ENCODE measurements around the gene FOXE3. TPM values are rescaled to one million over a fixed set of nuclear protein-coding genes. Genes with fewer than 3 reads are reported as not detected.

Gene FOXE3
- total and polyA plus RNA-seq, 2 of the 8 experiments (the other 6 are each of a cell fraction or from before 2014, with no cell fraction given): 0.18 TPM; not detected in 1

DNA sequence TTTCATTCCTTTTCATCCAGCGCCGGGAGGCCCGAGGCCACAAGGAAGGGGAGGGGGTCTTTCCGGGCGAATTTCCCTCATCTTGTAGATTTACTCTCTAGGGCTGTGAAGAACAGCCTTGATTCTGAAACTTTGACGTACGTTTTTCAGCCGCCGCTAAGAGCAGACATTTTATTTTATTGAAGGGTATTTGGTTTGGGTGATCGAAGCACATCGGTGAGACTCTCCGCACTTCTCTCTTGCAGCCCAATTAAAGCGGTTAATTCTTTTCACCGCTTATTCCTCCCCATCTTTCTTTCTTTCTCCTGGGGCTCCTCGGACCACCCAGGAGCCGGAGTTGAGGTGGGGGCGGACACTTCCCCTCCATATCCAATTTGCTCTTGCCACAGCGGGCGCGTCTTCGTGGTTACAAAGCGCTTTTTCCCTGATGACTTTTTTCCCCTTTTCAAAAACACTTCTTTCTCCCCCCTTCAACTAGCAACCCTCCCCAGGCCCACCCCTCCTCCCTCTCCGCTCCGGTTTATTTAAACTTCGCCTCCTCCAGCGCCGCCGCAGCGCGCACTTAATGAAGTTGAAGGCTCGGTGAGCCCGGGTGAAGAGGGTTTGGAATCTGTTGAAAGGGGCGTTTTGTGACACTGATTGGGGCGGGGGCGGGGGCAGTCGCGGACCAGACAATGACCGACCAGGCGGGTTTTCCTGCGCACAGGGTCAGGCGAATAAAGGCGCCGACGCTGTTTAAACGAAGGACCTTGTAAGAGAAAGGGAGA is 27.6 kb downstream of the FOXE3 start:
- 3% methylated on average over 37 of the region's 45 CpGs; no CpG with 5 or more reads in 1 of the 2 experiments for WGBS, 2 experiments (ENCODE audit: extremely low coverage in 1 of 2, insufficient coverage in 1 of 2, insufficient read length in 1 of 2, insufficient replicate concordance in 2 of 2, low coverage in 1 of 2, low lambda C conversion rate in 2 of 2, missing lambda C conversion rate in 1 of 2)
- Histone ChIP-seq H2BK20ac (ENCODE audit: low read length) (no peak overlapping the region), H3K56ac (replicated peaks; ENCODE audit: insufficient read length, low read depth, low read length) (no peak overlapping the region), H4K91ac (replicated peaks; ENCODE audit: insufficient read length, low read length) (no peak overlapping the region), H3K27me3 (replicated peaks in 1 of 4; ENCODE audit: control insufficient read depth in 3 of 4, extremely low read depth in 1 of 4, insufficient read depth in 3 of 4, low read length in 3 of 4) (peaks cover 96 to 100% (median 98%) of the 10 kb centered on the region in 4 experiments), H2BK12ac (ENCODE audit: low read depth, low read length) (peak overlapping the region; percentile 13; the same call in 1 of the 2 replicates), H3K23me2 (ENCODE audit: low read depth, low read length) (peaks cover 5% of the 10 kb centered on the region; the same call in 1 of the 2 replicates), H3K79me1 (ENCODE audit: low read depth, low read length) (no peaks in the 10 kb centered on the region), H3K14ac (ENCODE audit: insufficient read length) (no peak overlapping the region), H3K79me2 (ENCODE audit: control insufficient read depth in 1 of 2, insufficient read depth in 2 of 2, low read length in 2 of 2) (no peaks in the 10 kb centered on the region), H3K27ac (ENCODE audit: low read depth, low read length) (no peak overlapping the region), H3K18ac (ENCODE audit: extremely low read depth, low read length) (no peak overlapping the region; the same call in 1 of the 2 replicates), H2BK5ac (ENCODE audit: low read depth, low read length) (no peak overlapping the region), H4K5ac (ENCODE audit: insufficient read length, low read depth, low read length) (no peak overlapping the region), H3K36me3 (ENCODE audit: control insufficient read depth in 2 of 4, insufficient read depth in 4 of 4, low read length in 3 of 4) (peaks cover 0 to 8% (median 0%) of the 10 kb centered on the region in 4 experiments; a peak in 1 of 8 replicates), H3K4me3 (ENCODE audit: extremely low read depth in 1 of 4, insufficient read depth in 2 of 4, low read depth in 3 of 4, low read length in 4 of 4) (peak overlapping the region in 3 of 4 experiments; percentile 7 to 46 (median 29); a peak in 5 of 8 replicates), H3K4me2 (ENCODE audit: insufficient read depth in 1 of 2, low read depth in 2 of 2, low read length in 2 of 2) (peak overlapping the region; percentile 64 to 70), H3K23ac (ENCODE audit: insufficient read length) (no peak overlapping the region), H3K9me3 (ENCODE audit: insufficient read depth in 2 of 2, low read depth in 1 of 2, low read length in 1 of 2) (no peaks in the 10 kb centered on the region; a peak in 1 of 4 replicates), H3K4me1 (replicated peaks in 1 of 4; ENCODE audit: control insufficient read depth in 3 of 4, insufficient read depth in 4 of 4, low read length in 3 of 4) (peaks cover 10 to 33% (median 21%) of the 10 kb centered on the region in 4 experiments), H2AFZ (ENCODE audit: low read length) (no peak overlapping the region), H2BK15ac (ENCODE audit: low read length) (no peak overlapping the region), H3K9ac (replicated peaks in 1 of 4; ENCODE audit: extremely low read depth in 1 of 4, low read depth in 3 of 4, low read length in 3 of 4) (no peak overlapping the region), H3K4ac (replicated peaks; ENCODE audit: insufficient read length, low read depth, low read length) (no peak overlapping the region), H4K20me1 (replicated peaks in 1 of 2; ENCODE audit: control insufficient read depth in 1 of 2, insufficient read depth in 2 of 2, low read length in 2 of 2) (peaks cover 14 to 27% of the 10 kb centered on the region in 2 experiments), H2BK120ac (replicated peaks; ENCODE audit: low read depth, low read length) (no peak overlapping the region), H2AK5ac (ENCODE audit: low read depth, low read length) (no peak overlapping the region), H4K8ac (ENCODE audit: extremely low read depth, insufficient read depth, low read length) (no peak overlapping the region)
- POLR2A ChIA-PET (ENCODE audit: partially characterized antibody): interaction anchor here (1.2 kb wide), 1 partner anchor 10 kb away, joined by 4 read pairs; no protein-coding TSS in a partner anchor
- TF ChIP-seq ASH2L (IDR thresholded peaks at IDR 0.05; ENCODE audit: low read length): no peak
- TF ChIP-seq CTBP2 (IDR thresholded peaks at IDR 0.05; ENCODE audit: borderline replicate concordance, insufficient read depth, insufficient read length, low read length): peak; percentile 92
- TF ChIP-seq RNF2 (IDR thresholded peaks at IDR 0.05; ENCODE audit: borderline replicate concordance, low read depth, low read length, missing control alignments, poor library complexity, severe bottlenecking): peak; percentile 80
- TF ChIP-seq ATF2 (IDR thresholded peaks at IDR 0.05; ENCODE audit: low read length): no peak
- FAIRE-seq (no peak), DNase-seq (ENCODE audit: low read depth in 1 of 2, low spot score in 2 of 2) (no peak)
- CTCF ChIA-PET (ENCODE audit: partially characterized antibody): interaction anchor here (0.9 to 3.5 kb wide), 5 partner anchors 9 to 54 kb away, joined by 3 to 40 read pairs (median 5); no protein-coding TSS in a partner anchor

All from H1 (cell line).